Ectodermal cell (in vitro differentiated cells): ENCODE measurements around the gene FAR2.
"Not testable (repeated sequence)": the region's sequence is repeated elsewhere in the genome, so short reads cannot be mapped to it uniquely, and the experiment has no call there.

Source experiments
- H3K27ac ChIP-seq: 2 replicates; pipeline ENCODE4 v1.7.0; 2013; ENCODE audit warnings: mild to moderate bottlenecking, low read depth, low read length; ENCODE audit not compliant: insufficient read depth, poor library complexity, severe bottlenecking
- H3K27me3 ChIP-seq: 2 replicates; pipeline ENCODE4 v1.7.0; 2013; ENCODE audit warnings: mild to moderate bottlenecking, low read length; ENCODE audit not compliant: insufficient read depth, control insufficient read depth, poor library complexity, severe bottlenecking
- H3K36me3 ChIP-seq: one replicate; pipeline ENCODE4 v1.7.0; 2013; ENCODE audit warnings: low read length; ENCODE audit not compliant: control insufficient read depth, insufficient read depth
- H3K4me1 ChIP-seq: one replicate; pipeline ENCODE4 v1.7.0; 2013; ENCODE audit warnings: low read length; ENCODE audit not compliant: control insufficient read depth, insufficient read depth
- H3K4me3 ChIP-seq: 2 replicates; pipeline ENCODE4 v1.7.0; 2013; ENCODE audit warnings: low read depth, low read length, control low read depth; ENCODE audit not compliant: insufficient read depth
- H3K9me3 ChIP-seq: 2 replicates; pipeline ENCODE4 v1.7.0; 2013; ENCODE audit warnings: mild to moderate bottlenecking, low read length, moderate library complexity; ENCODE audit not compliant: control insufficient read depth
- WGBS, 2 experiments: methylation state at CpG; one replicate each; pipeline ENCODE4 v1.1.7; 2013; ENCODE audit warnings: missing lambda C conversion rate in 2 of 2; 5-methylcytosine and 5-hydroxymethylcytosine counted together

The FAR2 gene

DNA sequence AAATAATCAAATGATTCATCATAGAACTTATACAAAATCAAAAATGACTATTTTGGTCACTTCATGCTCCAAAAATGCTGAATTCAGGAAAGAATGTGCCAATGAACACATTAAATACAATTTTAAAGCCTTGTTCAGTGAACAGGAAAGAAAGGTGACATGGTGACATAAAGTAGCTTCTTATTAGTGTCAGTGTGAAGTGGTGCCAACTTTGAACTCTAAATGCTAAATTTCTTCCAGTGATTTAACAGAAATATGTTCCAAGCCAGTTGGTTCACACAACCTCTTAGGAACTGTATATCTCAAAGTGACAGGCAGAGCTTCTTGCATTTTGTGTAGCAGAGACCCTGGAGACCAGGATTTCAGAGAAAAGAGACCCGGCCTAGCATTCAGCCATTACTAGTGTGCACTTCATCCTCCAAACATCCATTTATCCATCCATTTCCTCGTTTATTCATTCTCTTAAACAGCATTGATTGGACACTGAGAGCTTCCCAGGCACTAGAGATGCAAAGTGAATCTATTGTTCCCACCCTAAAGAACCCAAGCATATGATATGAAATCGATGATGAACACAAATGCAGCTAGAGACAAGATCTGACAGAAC, 95.2 kb downstream of the FAR2 start:
- WGBS, 2 experiments, result 91 to 94% methylated on average over 3 of the region's 3 CpGs
- Histone ChIP-seq H3K4me3 (no peak overlapping the region), H3K9me3 (no peaks in the 10 kb centered on the region), H3K4me1 (peaks cover 16% of the 10 kb centered on the region), H3K27me3 (no peaks in the 10 kb centered on the region), H3K36me3 (no peaks in the 10 kb centered on the region), H3K27ac (no peak overlapping the region)

DNA sequence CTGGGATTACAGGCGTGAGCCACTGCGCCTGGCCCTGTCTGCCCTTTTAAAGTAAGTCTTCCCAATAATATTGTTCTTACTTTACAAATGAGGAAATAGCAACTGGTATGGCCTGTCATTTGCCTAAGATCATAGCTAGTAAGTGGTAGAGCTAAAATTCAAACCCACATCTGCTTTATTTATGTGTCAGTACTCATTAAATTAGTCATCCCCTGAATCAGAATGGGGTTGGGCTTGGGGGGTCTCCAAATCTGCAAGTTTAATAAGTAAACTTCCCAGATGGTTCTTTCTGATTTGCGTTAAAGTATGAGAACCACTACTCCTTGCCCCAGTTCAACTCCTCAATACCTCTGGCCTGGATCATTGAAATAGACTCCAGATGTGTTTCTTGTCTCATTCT, 96.2 kb downstream of the FAR2 start:
- H3K4me1 ChIP-seq, result peaks cover 16% of the 10 kb centered on the region
- no peaks in the 10 kb centered on the region for H3K27me3 ChIP-seq
- WGBS, 2 experiments, result 94 to 100% methylated on average over 3 of the region's 3 CpGs
- no peaks in the 10 kb centered on the region for H3K36me3 ChIP-seq
- no peaks in the 10 kb centered on the region for H3K9me3 ChIP-seq
- H3K27ac ChIP-seq, result no peak overlapping the region
- H3K4me3 ChIP-seq, result no peak overlapping the region

DNA sequence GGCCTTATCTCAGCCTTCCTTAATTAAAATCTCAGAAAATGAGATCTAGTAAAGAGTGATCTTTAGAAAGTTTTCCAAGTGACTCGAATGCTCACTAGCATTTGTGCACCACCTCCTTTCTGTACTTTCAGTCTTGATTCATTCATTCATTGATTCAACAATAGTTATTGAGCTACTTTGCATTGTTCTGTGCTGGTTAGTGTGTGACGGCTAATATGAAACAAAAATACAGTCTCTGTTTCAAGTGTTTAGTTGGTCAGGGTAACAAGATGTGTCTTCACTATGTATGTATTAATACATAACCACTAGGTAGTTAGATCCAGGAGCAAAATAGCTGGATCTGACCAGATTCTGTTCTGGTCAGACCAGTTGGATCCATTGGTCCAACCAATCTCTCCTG, 100.9 kb downstream of the FAR2 start:
- Histone ChIP-seq H3K27ac (no peak overlapping the region), H3K9me3 (no peaks in the 10 kb centered on the region), H3K36me3 (no peaks in the 10 kb centered on the region), H3K4me3 (no peak overlapping the region), H3K4me1 (no peaks in the 10 kb centered on the region), H3K27me3 (no peaks in the 10 kb centered on the region)
- WGBS, 2 experiments, result 80 to 95% methylated on average over 1 to 2 of the region's 2 CpGs

DNA sequence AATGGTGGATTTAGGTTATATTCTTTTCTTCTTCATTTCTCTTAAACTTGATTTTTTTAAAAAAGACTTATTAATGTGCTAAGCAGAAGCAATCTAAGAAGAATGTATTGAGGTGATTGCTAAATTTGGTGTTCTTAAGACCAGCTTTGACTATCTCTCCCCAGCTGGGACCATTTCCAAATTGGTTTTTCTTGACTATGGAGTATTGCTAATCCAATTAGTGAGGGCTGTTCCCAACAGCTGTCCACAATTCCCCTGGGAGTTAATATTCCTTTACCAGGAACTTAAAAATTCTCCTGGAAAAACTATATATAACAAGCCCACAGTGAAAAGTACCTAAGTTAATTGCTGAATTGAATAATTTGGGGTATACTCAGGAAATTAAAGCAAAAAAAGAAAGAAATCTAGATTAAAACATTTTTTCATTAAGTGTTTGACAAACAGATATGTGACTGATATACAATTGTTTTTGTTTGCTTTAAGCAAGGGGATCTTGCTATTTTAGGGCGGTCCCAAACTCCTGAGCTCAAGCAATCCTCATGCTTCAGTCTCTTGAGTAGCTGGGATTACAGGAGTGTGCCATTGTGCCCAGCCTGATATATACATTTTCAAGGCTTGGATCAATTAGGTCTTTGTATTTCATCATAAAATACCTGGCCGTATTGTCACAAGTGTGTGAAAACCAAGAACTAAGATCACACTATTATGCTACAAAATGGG, 105.0 kb downstream of the FAR2 start:
- Histone ChIP-seq H3K36me3 (no peaks in the 10 kb centered on the region), H3K9me3 (no peaks in the 10 kb centered on the region), H3K27ac (no peak overlapping the region), H3K27me3 (no peaks in the 10 kb centered on the region), H3K4me1 (no peaks in the 10 kb centered on the region), H3K4me3 (no peak overlapping the region)
- 86 to 93% methylated on average over 2 of the region's 2 CpGs for WGBS, 2 experiments

DNA sequence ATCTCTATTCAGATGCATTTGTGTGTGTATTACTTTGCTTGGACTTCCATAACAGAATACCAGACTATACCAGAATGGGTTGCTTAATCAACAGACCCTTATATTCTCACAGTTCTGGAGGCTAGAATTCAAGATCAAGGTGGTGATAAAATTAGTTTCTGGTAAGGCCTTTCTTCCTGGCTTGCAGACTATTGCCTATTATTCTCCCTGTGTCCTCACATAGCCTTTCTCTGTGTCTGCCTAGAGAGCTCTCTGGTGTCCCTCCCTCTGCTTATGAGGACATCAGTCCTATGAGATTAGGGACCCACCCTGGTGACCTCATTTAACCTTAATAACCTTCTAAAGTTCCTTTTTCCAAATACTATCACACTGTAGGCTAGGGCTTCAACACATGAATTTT, 106.0 kb downstream of the FAR2 start:
- H3K36me3 ChIP-seq, result no peaks in the 10 kb centered on the region
- H3K9me3 ChIP-seq, result no peaks in the 10 kb centered on the region
- H3K4me3 ChIP-seq, result no peak overlapping the region
- H3K4me1 ChIP-seq, result no peaks in the 10 kb centered on the region
- no peaks in the 10 kb centered on the region for H3K27me3 ChIP-seq
- no peak overlapping the region for H3K27ac ChIP-seq

DNA sequence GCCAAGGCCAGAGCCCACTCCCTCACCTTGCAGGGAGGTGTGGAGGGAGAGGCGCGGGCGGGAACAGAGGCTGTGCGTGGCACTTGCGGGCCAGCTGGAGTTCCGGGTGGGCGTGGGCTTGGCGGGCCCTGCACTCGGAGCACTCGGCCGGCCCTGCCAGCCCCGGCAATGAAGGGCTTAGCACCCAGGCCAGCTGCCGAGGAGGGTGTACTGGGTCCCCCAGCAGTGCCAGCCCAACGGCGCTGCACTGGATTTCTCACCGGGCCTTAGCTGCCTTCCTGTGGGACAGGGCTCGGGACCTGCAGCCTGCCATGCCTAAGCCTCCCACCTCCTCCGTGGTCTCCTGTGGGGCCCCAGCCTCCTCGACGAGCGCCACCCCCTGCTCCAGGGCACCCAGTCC, 107.5 kb downstream of the FAR2 start:
- Histone ChIP-seq H3K4me1 (no peaks in the 10 kb centered on the region), H3K4me3 (no peak overlapping the region), H3K27ac (no peak overlapping the region), H3K27me3 (no peaks in the 10 kb centered on the region), H3K36me3 (no peaks in the 10 kb centered on the region), H3K9me3 (no peaks in the 10 kb centered on the region)
- WGBS, 2 experiments, result 97% methylated on average over 21 of the region's 21 CpGs

DNA sequence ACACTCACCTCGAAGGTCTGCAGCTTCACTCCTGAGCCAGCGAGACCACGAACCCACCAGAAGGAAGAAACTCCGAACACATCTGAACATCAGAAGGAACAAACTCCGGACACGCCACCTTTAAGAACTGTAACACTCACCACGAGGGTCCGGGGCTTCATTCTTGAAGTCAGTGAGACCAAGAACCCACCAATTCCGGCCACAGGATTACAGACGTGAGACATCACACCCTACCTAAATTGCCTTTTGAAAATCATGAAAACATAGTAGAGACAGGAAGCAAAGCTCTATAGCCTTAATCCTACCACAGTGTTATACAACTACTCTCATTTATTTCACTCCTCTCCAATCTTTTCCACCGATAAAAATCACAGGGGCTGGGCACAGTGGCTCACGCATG, 108.6 kb downstream of the FAR2 start:
- H3K36me3 ChIP-seq, H3K27me3 ChIP-seq, H3K9me3 ChIP-seq, H3K4me3 ChIP-seq, H3K4me1 ChIP-seq, H3K27ac ChIP-seq: not testable (repeated sequence)
- WGBS, 2 experiments, result 91 to 94% methylated on average over 12 of the region's 12 CpGs

DNA sequence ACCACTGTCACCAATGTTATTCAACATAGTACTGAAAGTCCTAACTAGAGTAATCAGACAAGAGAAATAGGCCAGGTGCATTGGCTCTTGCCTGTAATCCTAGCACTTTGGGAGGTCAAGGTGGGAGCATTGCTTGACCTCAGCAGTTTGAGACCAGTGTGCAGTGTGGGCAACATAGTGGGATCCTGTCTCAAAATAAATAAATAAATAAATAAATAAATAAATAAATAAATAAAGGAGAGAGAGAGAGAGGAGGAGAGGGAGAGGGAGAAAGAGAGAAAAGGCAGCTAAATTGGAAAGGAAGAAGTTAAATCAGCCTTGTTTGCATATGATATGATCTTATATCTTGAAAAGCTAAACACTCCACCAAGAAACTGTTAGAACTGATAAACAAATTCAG, 115.3 kb downstream of the FAR2 start:
- no peaks in the 10 kb centered on the region for H3K4me1 ChIP-seq
- no peaks in the 10 kb centered on the region for H3K36me3 ChIP-seq
- H3K9me3 ChIP-seq, result no peaks in the 10 kb centered on the region
- no peaks in the 10 kb centered on the region for H3K27me3 ChIP-seq
- no peak overlapping the region for H3K4me3 ChIP-seq
- no peak overlapping the region for H3K27ac ChIP-seq

DNA sequence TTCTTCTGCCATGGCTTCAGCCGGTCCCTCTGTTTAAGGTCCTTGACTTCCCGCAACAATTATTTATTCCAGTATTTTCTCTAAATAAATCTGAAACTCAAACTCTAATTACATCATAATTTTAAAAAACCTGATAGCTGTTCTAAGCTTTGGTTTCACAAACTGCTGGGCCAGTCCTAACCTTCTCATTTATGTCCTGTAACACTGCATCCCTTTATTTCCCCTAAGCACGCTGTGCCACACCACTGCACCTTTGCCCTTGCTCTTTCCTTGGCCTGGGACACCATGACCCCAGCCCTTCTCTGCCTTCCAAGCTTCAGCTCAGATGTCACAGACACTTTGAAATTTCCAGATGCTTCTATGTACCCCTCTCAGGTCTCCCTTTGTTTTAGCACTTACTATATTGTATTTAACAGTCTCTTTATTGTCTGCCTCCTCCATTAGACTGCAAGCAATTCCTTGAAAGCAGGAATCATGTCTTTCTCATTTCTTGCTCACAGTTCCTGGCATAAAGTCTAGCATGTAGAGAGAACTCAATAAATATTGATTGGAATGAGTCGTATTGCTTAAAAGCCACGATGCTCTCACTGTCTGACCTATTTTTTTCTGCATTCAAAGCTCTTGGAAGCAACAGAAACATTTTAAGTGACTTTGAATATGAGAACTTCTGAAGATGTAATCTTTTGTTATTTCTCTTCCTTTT, 120.8 kb downstream of the FAR2 start:
- H3K27ac ChIP-seq, result no peak overlapping the region
- WGBS, 2 experiments, result 92 to 93% methylated on average over 5 of the region's 5 CpGs
- H3K4me1 ChIP-seq, result peaks cover 7% of the 10 kb centered on the region
- H3K4me3 ChIP-seq, result no peak overlapping the region
- H3K27me3 ChIP-seq, result no peaks in the 10 kb centered on the region
- H3K36me3 ChIP-seq, result no peaks in the 10 kb centered on the region
- no peaks in the 10 kb centered on the region for H3K9me3 ChIP-seq

DNA sequence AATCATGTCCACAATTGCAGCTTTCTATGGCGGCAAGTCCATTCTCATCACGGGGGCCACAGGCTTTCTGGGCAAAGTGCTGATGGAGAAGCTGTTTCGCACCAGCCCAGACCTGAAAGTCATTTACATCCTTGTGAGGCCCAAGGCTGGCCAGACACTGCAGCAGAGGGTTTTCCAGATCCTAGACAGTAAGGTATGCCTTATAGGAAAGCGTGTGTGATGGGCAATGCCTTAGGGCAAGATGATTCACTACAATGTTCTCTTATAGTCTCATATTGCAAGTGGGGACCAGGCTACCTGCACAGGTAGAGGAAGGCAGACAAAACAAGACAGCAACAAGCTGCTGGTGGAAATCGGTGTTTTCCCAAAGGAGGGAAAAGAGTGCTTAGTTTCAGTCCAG, 121.4 kb downstream of the FAR2 start:
- Histone ChIP-seq H3K27ac (no peak overlapping the region), H3K36me3 (no peaks in the 10 kb centered on the region), H3K4me1 (peaks cover 7% of the 10 kb centered on the region), H3K9me3 (no peaks in the 10 kb centered on the region), H3K27me3 (no peaks in the 10 kb centered on the region), H3K4me3 (no peak overlapping the region)
- WGBS, 2 experiments, result 84 to 91% methylated on average over 5 of the region's 5 CpGs
